Activated naive CD4-positive, alpha-beta T cell treated with anti-CD3 and anti-CD28 coated beads, Interleukin-2, amount 10 ng/mL, durations not matched to agents 7 days and 5 days (primary cell): Measurements from ENCODE around the gene KMT5C.

Experiments used
- CTCF ChIA-PET: fragments of 350-600 bp; sonication (Branson Sonifier 250); formaldehyde crosslinking; loops from one replicate; lab custom pipeline; 2021; ENCODE audit warnings: antibody characterized with exemption; lab: Charles Lee
- DNase-seq: peaks from one replicate; pipeline ENCODE4 v3.0.0-alpha.2; 2020
- H3K27ac Mint-ChIP-seq: one replicate; pipeline ENCODE4 v1.8.0; 2021; ENCODE audit warnings: mild to moderate bottlenecking, moderate library complexity, mixed read lengths
- H3K27me3 Mint-ChIP-seq: one replicate; pipeline ENCODE4 v1.8.0; 2021; ENCODE audit warnings: mild to moderate bottlenecking, mixed read lengths
- H3K36me3 Mint-ChIP-seq: one replicate; pipeline ENCODE4 v1.8.0; 2021; ENCODE audit warnings: mixed read lengths
- H3K4me1 Mint-ChIP-seq: one replicate; pipeline ENCODE4 v1.8.0; 2021; ENCODE audit warnings: mixed read lengths
- H3K4me3 Mint-ChIP-seq: one replicate; pipeline ENCODE4 v1.8.0; 2021; ENCODE audit warnings: mild to moderate bottlenecking, moderate library complexity, mixed read lengths
- H3K9me3 Mint-ChIP-seq: one replicate; pipeline ENCODE4 v1.8.0; 2021; ENCODE audit warnings: mixed read lengths

KMT5C gene

DNA sequence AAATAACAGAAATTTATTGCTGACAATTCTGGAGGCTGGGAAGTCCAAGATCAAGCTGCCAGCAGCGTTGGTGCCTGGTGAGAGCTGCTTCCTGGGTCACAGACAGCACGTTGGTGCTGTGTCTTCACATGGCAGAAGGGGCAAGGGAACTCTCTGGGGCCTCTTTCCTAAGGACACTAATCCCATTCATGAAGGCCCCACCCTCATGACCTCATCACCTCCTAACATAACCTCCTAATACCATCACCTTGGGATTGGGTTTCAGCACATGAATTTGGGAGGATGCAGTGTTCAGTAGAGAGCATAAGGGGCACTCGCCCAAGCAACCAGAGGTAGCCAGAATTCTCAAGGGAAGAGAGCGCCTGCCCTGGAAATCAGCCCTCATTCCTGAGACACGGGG, 30.2 kb upstream of the KMT5C start:
- CTCF ChIA-PET, result no interaction called here
- peaks cover 8% of the 10 kb centered on the region for H3K4me1 Mint-ChIP-seq

DNA sequence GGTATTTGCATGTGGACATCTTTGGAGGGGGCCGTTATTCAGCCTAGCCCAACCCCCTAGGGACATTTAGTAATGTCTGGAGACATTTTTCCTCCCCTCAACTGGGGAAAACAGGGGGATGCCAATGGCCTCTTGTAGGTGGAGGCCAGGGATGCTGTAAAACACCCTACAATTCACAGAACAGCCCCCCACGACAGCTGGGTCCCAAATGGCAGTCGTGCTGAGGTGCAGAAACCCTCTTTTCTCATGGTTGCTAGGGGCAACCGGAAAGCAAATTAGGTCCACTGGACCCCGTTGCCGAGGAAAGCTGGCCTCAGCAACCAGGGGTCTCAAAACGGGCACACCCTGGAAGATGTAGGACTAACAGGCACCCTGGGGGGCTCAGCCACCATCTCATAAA, 29.2 kb upstream of the KMT5C start:
- Mint-ChIP-seq H3K9me3 (no peaks in the 10 kb centered on the region), H3K27me3 (no peaks in the 10 kb centered on the region), H3K4me3 (no peak overlapping the region), H3K36me3 (no peaks in the 10 kb centered on the region), H3K27ac (no peak overlapping the region), H3K4me1 (peaks cover 6% of the 10 kb centered on the region)
- DNase-seq, result no peak
- CTCF ChIA-PET, result interaction anchor here (0.7 kb wide), 1 partner anchor 10 kb away, joined by 3 read pairs; no protein-coding TSS in a partner anchor

More for the DNA sequence above, 30.2 kb upstream of the KMT5C start:
- Mint-ChIP-seq H3K4me3 (no peak overlapping the region), H3K9me3 (no peaks in the 10 kb centered on the region), H3K36me3 (peaks cover 2% of the 10 kb centered on the region), H3K27me3 (no peaks in the 10 kb centered on the region), H3K27ac (no peak overlapping the region)
- no peak for DNase-seq

DNA sequence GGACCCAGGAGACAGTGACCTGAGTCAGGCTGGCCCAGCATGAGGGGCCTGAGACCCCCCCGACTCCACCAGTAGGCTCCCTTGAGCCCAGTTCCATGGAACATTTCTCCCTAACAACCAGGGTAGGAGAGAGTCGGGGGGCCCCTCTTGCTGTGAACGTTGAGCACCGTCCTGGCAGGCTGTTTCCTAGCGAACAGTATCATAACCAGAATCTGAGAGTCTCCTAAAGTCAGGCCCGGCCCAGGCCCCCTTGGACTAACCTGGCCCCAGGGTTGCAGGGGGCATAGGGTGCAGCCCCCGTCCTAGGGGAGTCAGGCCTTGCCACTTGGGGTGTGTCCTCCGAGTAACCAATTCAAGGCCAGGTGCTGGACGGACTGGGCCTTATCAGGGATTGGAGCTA, 28.3 kb upstream of the KMT5C start:
- Mint-ChIP-seq H3K36me3 (no peaks in the 10 kb centered on the region), H3K4me3 (no peak overlapping the region), H3K9me3 (no peaks in the 10 kb centered on the region), H3K27ac (no peak overlapping the region), H3K27me3 (no peaks in the 10 kb centered on the region), H3K4me1 (no peaks in the 10 kb centered on the region)
- no peak for DNase-seq
- CTCF ChIA-PET, result no interaction called here

DNA sequence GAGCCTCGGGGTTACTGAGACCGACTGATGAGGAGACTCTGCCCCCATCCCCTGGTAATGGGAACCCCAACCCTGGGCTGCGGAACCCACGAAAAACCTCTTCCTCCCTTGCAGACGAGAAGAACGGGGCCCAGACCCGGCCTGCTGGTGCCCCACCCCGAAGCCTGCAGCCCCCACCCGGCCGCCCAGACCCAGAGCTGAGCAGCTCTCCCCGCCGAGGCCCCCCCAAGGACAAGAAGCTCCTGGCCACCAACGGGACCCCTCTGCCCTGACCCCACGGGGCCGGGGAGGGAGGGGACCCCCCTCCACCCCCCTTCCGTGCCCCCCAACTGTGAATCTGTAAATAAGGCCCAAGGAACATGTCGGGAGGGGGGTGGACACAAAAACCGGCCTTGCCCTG, 27.9 kb upstream of the KMT5C start:
- no peak overlapping the region for H3K27ac Mint-ChIP-seq
- no peaks in the 10 kb centered on the region for H3K9me3 Mint-ChIP-seq
- H3K4me1 Mint-ChIP-seq, result no peaks in the 10 kb centered on the region
- DNase-seq, result no peak
- no peak overlapping the region for H3K4me3 Mint-ChIP-seq
- H3K27me3 Mint-ChIP-seq, result peaks cover 3% of the 10 kb centered on the region
- no peaks in the 10 kb centered on the region for H3K36me3 Mint-ChIP-seq
- CTCF ChIA-PET, result no interaction called here

DNA sequence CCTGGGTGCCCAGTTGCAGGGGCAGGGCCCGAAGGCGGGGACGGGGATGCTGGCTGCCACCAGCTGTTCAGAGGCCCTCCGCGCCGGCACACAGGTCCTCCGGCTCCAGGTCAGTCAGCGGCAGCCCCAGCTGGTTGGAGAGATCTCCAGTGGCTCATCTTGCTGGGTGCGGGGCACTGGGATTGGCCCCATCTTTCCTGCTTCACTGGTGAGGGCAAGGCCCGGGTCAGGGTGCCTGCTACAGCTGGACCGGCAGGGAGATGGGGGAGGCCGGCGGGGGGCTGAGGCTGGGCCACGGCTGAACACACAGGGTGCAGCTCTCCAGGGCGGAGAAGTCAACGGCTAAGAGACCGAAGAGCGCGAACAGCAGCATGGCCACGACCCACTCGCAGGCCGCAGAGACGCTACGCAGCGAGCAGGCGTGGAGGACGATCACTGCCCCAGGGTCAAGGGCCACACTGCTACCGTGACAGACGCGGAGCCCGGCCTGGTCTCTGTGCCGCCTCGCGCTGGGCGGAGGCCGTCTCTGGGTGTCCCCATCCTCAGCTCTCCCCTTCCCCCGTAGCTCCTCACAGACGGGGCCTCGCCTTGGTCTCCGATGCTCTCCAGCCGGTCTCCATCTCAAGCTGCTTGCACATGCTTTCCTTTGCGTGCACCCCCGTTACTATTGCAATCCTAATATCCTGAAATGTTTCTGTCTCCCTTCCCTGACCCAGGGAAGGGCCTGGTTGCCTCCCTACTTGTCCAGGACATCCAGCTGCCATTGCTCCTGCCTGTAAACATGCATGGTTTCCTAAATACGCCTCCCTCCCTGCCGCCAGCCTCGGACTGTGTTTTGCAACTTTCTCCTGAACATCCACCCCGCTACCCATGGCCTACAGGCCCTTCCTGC, 26.8 kb upstream of the KMT5C start:
- no peaks in the 10 kb centered on the region for H3K36me3 Mint-ChIP-seq
- H3K9me3 Mint-ChIP-seq, result no peaks in the 10 kb centered on the region
- H3K4me3 Mint-ChIP-seq, result no peak overlapping the region
- no peak overlapping the region for H3K27ac Mint-ChIP-seq
- CTCF ChIA-PET, result interaction anchor here (1.2 to 4.3 kb wide), 2 partner anchors 11 to 21 kb away, joined by 4 to 17 read pairs; no protein-coding TSS in a partner anchor
- H3K4me1 Mint-ChIP-seq, result no peaks in the 10 kb centered on the region
- H3K27me3 Mint-ChIP-seq, result peaks cover 3% of the 10 kb centered on the region
- DNase-seq, result no peak

DNA sequence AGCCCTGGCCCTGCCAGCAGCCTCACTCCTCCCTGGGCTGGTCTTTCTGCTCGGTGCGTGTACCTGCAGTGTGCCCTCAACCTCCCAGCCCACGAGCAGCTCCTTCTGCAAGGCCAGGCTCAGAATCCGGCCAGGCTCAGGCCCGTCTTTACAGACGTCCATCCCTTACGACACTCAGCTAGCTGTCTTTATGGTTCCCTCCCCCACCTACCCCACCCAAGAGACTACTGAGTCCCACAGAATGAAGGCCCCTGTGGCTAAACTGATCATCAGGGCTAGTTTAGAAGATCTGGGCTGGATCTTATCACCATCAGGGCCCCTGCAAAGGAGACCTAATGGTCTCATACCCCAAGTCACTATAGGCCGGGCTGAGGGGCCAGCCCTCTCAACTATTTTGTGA, 25.3 kb upstream of the KMT5C start:
- no peak overlapping the region for H3K27ac Mint-ChIP-seq
- no peaks in the 10 kb centered on the region for H3K4me1 Mint-ChIP-seq
- CTCF ChIA-PET, result interaction anchor here (4.3 kb wide), 1 partner anchor 13 kb away, joined by 17 read pairs; no protein-coding TSS in a partner anchor

DNA sequence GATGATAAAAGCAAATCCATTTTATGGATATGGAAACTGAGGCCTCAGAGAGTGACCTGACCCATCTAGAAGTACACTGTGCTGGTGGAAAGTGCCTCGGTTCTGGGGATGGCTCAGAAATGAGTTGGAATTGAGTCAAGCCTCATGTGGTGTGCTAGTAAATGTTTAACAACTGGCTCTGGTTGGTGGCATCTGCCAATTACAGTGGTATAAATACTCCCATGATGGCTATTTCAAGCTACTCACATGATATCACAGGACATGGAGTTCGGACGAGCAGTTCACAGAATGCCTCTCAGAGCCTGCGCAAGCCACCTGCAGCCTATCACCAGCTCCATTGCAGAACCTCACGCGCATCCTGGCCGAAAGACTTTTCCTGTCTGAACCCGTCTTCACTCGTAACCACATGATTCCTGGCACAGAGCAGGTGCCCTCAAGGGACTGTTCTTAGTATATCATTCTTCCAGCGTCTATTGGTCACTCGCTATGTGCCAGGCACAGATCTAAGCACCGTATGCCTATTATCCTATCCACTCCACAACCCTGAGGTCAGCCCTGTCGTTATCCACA, 23.6 kb upstream of the KMT5C start:
- no peaks in the 10 kb centered on the region for H3K9me3 Mint-ChIP-seq
- H3K36me3 Mint-ChIP-seq, result no peaks in the 10 kb centered on the region
- H3K4me3 Mint-ChIP-seq, result no peak overlapping the region
- CTCF ChIA-PET, result interaction anchor here (4.3 kb wide), 1 partner anchor 14 kb away, joined by 17 read pairs; no protein-coding TSS in a partner anchor
- no peaks in the 10 kb centered on the region for H3K4me1 Mint-ChIP-seq
- H3K27me3 Mint-ChIP-seq, result peaks cover 15% of the 10 kb centered on the region
- no peak for DNase-seq
- no peak overlapping the region for H3K27ac Mint-ChIP-seq

More for the DNA sequence above, 25.3 kb upstream of the KMT5C start:
- no peaks in the 10 kb centered on the region for H3K36me3 Mint-ChIP-seq
- H3K4me3 Mint-ChIP-seq, result no peak overlapping the region
- no peaks in the 10 kb centered on the region for H3K9me3 Mint-ChIP-seq
- peaks cover 3% of the 10 kb centered on the region for H3K27me3 Mint-ChIP-seq
- no peak for DNase-seq

DNA sequence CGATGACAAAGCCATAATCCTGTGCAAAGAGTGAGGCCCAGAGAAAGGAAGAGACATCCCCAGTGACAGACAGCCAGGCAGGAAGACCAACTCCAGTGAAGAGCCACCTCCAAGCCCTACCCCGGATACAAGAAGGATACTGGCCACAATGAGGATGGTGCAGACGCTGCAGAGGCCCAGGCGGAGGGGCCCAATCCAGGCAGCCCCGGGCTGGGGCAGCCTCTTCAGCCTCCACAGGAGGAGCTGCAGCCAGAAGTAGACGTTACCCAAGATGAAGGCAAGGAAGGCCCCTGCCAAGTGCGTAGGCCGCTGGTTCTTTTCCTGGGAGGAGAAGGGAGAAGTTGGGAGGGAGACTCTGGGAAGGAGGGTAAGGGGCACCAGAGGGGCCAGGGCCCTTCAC, 23.0 kb upstream of the KMT5C start:
- Mint-ChIP-seq H3K36me3 (no peaks in the 10 kb centered on the region), H3K27me3 (peaks cover 21% of the 10 kb centered on the region), H3K4me3 (no peak overlapping the region), H3K9me3 (no peaks in the 10 kb centered on the region), H3K27ac (no peak overlapping the region), H3K4me1 (peaks cover under 1% of the 10 kb centered on the region)
- no peak for DNase-seq
- CTCF ChIA-PET, result interaction anchor here (0.9 to 4.3 kb wide), 2 partner anchors 14 to 15 kb away, joined by 3 to 17 read pairs; no protein-coding TSS in a partner anchor

DNA sequence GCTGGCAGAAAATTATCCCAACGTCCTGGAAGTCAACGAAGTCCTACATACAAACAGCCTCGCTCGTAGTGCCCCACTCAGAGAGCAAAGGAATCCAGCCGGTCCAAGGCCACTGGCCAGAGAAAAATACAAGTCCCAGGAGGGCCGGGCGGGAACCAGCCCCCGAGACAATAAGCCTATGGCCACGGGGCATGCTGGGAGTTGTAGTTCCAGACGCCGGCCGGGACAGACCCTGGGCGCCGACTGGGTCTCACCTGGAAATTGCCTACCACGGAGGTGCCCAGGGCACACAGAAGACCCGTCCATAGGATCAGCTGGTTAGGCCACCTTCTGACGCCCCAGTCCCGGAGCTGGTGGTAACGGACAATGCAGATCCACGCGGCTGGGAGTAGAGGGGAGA, 19.9 kb upstream of the KMT5C start:
- CTCF ChIA-PET, result interaction anchor here (1.6 kb wide), 1 partner anchor 18 kb away, joined by 4 read pairs; no protein-coding TSS in a partner anchor
- no peaks in the 10 kb centered on the region for H3K9me3 Mint-ChIP-seq
- no peaks in the 10 kb centered on the region for H3K36me3 Mint-ChIP-seq
- DNase-seq, result no peak
- peaks cover 42% of the 10 kb centered on the region for H3K27me3 Mint-ChIP-seq
- H3K27ac Mint-ChIP-seq, result no peak overlapping the region
- no peak overlapping the region for H3K4me3 Mint-ChIP-seq
- peaks cover 7% of the 10 kb centered on the region for H3K4me1 Mint-ChIP-seq

DNA sequence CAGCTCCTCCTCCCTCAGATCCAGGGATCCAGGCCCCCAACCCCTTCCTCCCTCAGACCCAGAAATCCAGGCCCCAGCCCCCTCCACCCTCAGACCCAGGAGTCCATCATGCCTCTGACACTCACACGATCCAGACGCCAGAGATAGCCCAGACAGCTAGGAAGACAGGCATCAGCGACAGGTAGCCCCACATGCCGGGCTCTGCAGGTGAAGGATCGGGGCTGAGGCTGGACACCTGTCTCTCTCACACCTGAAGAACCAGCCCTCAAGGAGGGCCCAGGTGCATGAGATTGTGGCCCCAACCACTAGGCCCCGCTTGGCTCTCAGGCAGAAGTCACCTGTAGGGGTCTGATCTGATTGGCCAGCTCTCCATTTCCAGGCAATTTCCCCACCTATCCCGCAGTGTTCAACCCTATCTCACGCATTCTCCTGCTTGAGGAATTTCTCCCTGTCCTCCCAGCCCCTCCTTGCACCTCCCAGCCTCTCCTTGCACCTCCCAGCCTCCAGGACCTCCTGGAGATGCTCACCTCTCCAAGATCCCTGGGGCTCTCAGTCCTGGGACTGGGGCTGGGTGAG, 18.7 kb upstream of the KMT5C start:
- no peak overlapping the region for H3K27ac Mint-ChIP-seq
- H3K27me3 Mint-ChIP-seq, result peaks cover 46% of the 10 kb centered on the region
- no peak for DNase-seq
- H3K36me3 Mint-ChIP-seq, result no peaks in the 10 kb centered on the region
- no peak overlapping the region for H3K4me3 Mint-ChIP-seq
- H3K9me3 Mint-ChIP-seq, result no peaks in the 10 kb centered on the region
- H3K4me1 Mint-ChIP-seq, result peaks cover 11% of the 10 kb centered on the region
- CTCF ChIA-PET, result interaction anchor here (0.6 to 1.7 kb wide), 5 partner anchors 10 to 29 kb away, joined by 3 to 5 read pairs (median 4); no protein-coding TSS in a partner anchor

DNA sequence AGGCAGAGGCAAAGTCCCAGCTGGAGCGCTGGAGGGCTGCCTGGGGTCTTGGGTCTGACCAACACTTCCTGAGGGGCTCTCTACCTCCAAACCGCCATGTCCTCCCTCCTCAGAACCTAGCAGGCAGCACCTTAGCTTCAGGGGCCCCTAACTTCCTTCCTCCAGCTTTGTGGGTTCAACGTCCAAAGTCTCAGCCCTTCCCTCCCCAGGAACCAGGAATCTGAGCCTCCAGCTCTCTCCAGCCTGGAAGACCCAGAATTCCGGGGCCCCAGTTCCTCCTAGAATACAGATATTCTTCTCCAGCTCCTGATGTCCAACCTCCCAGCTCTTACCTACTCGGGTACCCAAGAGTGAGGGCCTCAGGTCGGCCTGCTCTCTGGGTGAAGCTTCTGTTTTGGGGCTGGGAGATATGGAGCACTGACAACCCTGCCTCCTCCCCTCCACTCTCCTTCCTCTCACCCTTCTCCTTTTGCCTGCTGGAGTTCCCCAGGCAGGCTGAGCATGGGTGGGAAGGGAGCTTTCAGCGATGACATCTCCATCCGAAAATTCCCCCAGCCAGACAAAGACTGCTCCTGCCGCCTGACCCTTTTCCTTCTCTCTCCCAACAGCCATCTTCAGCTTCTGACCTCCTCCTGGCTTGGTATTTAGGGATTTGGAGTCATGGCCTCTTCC, 18.1 kb upstream of the KMT5C start:
- H3K4me1 Mint-ChIP-seq, result peaks cover 11% of the 10 kb centered on the region
- no peak overlapping the region for H3K4me3 Mint-ChIP-seq
- H3K27ac Mint-ChIP-seq, result no peak overlapping the region
- no peaks in the 10 kb centered on the region for H3K36me3 Mint-ChIP-seq
- H3K9me3 Mint-ChIP-seq, result no peaks in the 10 kb centered on the region
- CTCF ChIA-PET, result interaction anchor here (0.7 to 1.7 kb wide), 3 partner anchors 16 to 29 kb away, joined by 3 to 5 read pairs (median 4); no protein-coding TSS in a partner anchor
- DNase-seq, result no peak
- peaks cover 52% of the 10 kb centered on the region for H3K27me3 Mint-ChIP-seq

DNA sequence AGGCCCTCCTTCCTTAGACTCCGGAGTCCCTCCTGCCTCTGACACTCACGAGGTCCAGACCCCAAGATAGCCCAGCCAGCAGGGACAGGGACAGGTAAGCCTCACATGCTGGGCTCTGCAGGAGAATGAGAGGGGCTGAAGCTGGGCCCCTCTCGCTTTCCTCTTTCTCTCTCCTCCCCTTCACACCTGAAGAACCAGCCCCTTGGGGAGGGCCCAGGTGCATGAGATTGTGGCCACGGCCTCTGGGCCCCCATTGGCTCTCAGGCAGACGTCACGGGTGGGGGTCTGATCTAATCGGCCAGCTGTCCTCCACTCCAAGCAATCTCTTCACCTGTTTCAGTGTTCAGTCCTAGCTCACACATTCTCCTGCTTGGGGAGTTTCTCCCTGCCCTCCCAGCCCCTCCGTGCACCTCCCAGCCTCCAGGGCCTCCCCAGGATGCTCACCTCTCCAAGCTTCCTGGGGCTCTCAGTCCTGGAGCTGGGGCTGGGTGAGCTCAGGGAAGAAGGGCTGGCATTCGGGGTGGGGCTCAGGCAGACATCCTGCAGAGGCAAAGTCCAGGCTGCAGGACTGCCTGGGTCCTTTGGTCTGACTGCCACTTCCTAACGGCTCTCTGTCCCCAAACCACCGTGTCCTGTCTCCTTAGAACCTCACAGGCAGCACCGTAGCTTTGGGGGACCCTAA, 17.3 kb upstream of the KMT5C start:
- peaks cover 50% of the 10 kb centered on the region for H3K27me3 Mint-ChIP-seq
- H3K36me3 Mint-ChIP-seq, result no peaks in the 10 kb centered on the region
- H3K4me1 Mint-ChIP-seq, result peaks cover 11% of the 10 kb centered on the region
- DNase-seq, result no peak
- CTCF ChIA-PET, result interaction anchor here (1.0 to 1.7 kb wide), 3 partner anchors 19 to 96 kb away, joined by 3 to 5 read pairs (median 5); no protein-coding TSS in a partner anchor
- no peak overlapping the region for H3K4me3 Mint-ChIP-seq
- H3K9me3 Mint-ChIP-seq, result no peaks in the 10 kb centered on the region
- no peak overlapping the region for H3K27ac Mint-ChIP-seq

DNA sequence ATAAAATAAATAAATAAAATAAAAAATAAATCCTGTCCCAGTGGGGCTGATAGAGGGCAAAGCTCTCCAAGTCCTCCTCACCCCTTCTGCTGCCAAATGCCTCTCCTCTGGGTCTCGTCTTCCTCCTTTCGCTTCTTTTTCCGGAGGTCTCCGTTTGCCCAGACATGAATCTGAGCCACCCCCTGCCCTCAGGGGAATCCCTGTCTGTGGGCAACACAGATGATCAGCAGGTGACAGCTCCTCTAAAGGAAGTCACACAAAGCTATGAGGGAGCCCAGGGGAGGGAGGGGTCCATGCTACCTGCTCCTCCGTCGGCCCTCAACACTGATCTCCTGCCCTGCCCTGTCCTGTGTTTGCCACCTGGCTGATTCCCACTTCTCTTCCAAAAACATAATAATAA, 15.0 kb upstream of the KMT5C start:
- peaks cover 11% of the 10 kb centered on the region for H3K4me1 Mint-ChIP-seq
- peaks cover 55% of the 10 kb centered on the region for H3K27me3 Mint-ChIP-seq
- no peaks in the 10 kb centered on the region for H3K36me3 Mint-ChIP-seq
- H3K4me3 Mint-ChIP-seq, result no peak overlapping the region
- DNase-seq, result no peak
- CTCF ChIA-PET, result no interaction called here
- H3K9me3 Mint-ChIP-seq, result no peaks in the 10 kb centered on the region
- no peak overlapping the region for H3K27ac Mint-ChIP-seq
